ENCODE measurements around the gene KCNK13. TPM values are rescaled to one million over a fixed set of nuclear protein-coding genes. Genes with fewer than 3 reads are reported as not detected.

Gene KCNK13
- total RNA-seq, 1 experiment from 2014 or later = 0.11 TPM

GRCh38 chr14:90049390-90049789, 12.4 kb upstream of the KCNK13 start:
- BruUV-seq (replicated peaks) = no TSS peak
- Histone ChIP-seq H3K4me1 (ENCODE audit: insufficient read depth, low read length, poor library complexity, severe bottlenecking) (no peaks in the 10 kb centered on the region), H3K9me3 (ENCODE audit: low read depth, low read length, poor library complexity, severe bottlenecking) (no peaks in the 10 kb centered on the region), H3K4me3 (ENCODE audit: low read depth, low read length, poor library complexity, severe bottlenecking) (no peak overlapping the region), H3K27ac (ENCODE audit: low read depth, low read length, poor library complexity, severe bottlenecking) (no peak overlapping the region), H3K27me3 (replicated peaks; ENCODE audit: insufficient read depth, low read depth, low read length, poor library complexity) (no peaks in the 10 kb centered on the region), H3K36me3 (ENCODE audit: insufficient read depth, low read length, poor library complexity, severe bottlenecking) (no peaks in the 10 kb centered on the region)
- ChIA-PET CTCF (no interaction called here), POLR2A (ENCODE audit: low non-redundant PET) (no interaction called here)
- TF ChIP-seq CTCF (conservative IDR thresholded peaks at IDR 0.05; ENCODE audit: low read depth, low read length) (no peak), EZH2 (IDR thresholded peaks at IDR 0.05; ENCODE audit: borderline replicate concordance, low read depth, low read length, poor library complexity, severe bottlenecking) (no peak)
- intact Hi-C loops (cut with micrococcal nuclease; ENCODE audit: unreplicated experiment) = no loop called here
- DNase-seq (ENCODE audit: low spot score) = no peak

GRCh38 chr14:90050271-90050670, 11.5 kb upstream of the KCNK13 start:
- Histone ChIP-seq H3K27me3 (replicated peaks; ENCODE audit: insufficient read depth, low read depth, low read length, poor library complexity) (no peaks in the 10 kb centered on the region), H3K4me1 (ENCODE audit: insufficient read depth, low read length, poor library complexity, severe bottlenecking) (no peaks in the 10 kb centered on the region), H3K9me3 (ENCODE audit: low read depth, low read length, poor library complexity, severe bottlenecking) (no peaks in the 10 kb centered on the region), H3K36me3 (ENCODE audit: insufficient read depth, low read length, poor library complexity, severe bottlenecking) (no peaks in the 10 kb centered on the region), H3K27ac (ENCODE audit: low read depth, low read length, poor library complexity, severe bottlenecking) (no peak overlapping the region), H3K4me3 (ENCODE audit: low read depth, low read length, poor library complexity, severe bottlenecking) (no peak overlapping the region)
- intact Hi-C loops (cut with micrococcal nuclease; ENCODE audit: unreplicated experiment) = no loop called here
- no peak for DNase-seq (ENCODE audit: low spot score)
- ChIA-PET CTCF (interaction anchor here (1.2 kb wide), 1 partner anchor 77 kb away, joined by 3 read pairs; no protein-coding TSS in a partner anchor), POLR2A (ENCODE audit: low non-redundant PET) (no interaction called here)
- TF ChIP-seq CTCF (conservative IDR thresholded peaks at IDR 0.05; ENCODE audit: low read depth, low read length) (no peak), EZH2 (IDR thresholded peaks at IDR 0.05; ENCODE audit: borderline replicate concordance, low read depth, low read length, poor library complexity, severe bottlenecking) (no peak)
- BruUV-seq (replicated peaks) = no TSS peak

GRCh38 chr14:90053044-90053443, 8.8 kb upstream of the KCNK13 start:
- Histone ChIP-seq H3K4me3 (ENCODE audit: low read depth, low read length, poor library complexity, severe bottlenecking) (no peak overlapping the region), H3K4me1 (ENCODE audit: insufficient read depth, low read length, poor library complexity, severe bottlenecking) (no peaks in the 10 kb centered on the region), H3K27me3 (replicated peaks; ENCODE audit: insufficient read depth, low read depth, low read length, poor library complexity) (peaks cover 13% of the 10 kb centered on the region), H3K36me3 (ENCODE audit: insufficient read depth, low read length, poor library complexity, severe bottlenecking) (no peaks in the 10 kb centered on the region), H3K9me3 (ENCODE audit: low read depth, low read length, poor library complexity, severe bottlenecking) (no peaks in the 10 kb centered on the region), H3K27ac (ENCODE audit: low read depth, low read length, poor library complexity, severe bottlenecking) (no peak overlapping the region)
- intact Hi-C loops (cut with micrococcal nuclease; ENCODE audit: unreplicated experiment) = no loop called here
- TF ChIP-seq EZH2 (IDR thresholded peaks at IDR 0.05; ENCODE audit: borderline replicate concordance, low read depth, low read length, poor library complexity, severe bottlenecking) (no peak), CTCF (conservative IDR thresholded peaks at IDR 0.05; ENCODE audit: low read depth, low read length) (no peak)
- ChIA-PET POLR2A (ENCODE audit: low non-redundant PET) (no interaction called here), CTCF (no interaction called here)
- BruUV-seq (replicated peaks) = no TSS peak
- DNase-seq (ENCODE audit: low spot score) = no peak

All from A673 (cell line).